ENCODE results near the gene HSD17B8.

- no peak for TF ChIP-seq CTCF (IDR thresholded peaks at IDR 0.05; ENCODE audit: low read depth, low read length, poor library complexity, severe bottlenecking)
- TF ChIP-seq EZH2phosphoT487 (IDR thresholded peaks at IDR 0.05; ENCODE audit: borderline replicate concordance, low read length), result peak; percentile 87
Observed at GRCh38 chr6:33192671-33193602, 11.5 kb upstream of the HSD17B8 start.

All from DOHH2 (cell line).